ENCODE results near the gene OAT. TPM values are rescaled to one million over a fixed set of nuclear protein-coding genes. Genes with fewer than 3 reads are reported as not detected.

Gene OAT
- total RNA-seq, 6 experiments from 2014 or later = 126 to 158 (median 137) TPM

DNA sequence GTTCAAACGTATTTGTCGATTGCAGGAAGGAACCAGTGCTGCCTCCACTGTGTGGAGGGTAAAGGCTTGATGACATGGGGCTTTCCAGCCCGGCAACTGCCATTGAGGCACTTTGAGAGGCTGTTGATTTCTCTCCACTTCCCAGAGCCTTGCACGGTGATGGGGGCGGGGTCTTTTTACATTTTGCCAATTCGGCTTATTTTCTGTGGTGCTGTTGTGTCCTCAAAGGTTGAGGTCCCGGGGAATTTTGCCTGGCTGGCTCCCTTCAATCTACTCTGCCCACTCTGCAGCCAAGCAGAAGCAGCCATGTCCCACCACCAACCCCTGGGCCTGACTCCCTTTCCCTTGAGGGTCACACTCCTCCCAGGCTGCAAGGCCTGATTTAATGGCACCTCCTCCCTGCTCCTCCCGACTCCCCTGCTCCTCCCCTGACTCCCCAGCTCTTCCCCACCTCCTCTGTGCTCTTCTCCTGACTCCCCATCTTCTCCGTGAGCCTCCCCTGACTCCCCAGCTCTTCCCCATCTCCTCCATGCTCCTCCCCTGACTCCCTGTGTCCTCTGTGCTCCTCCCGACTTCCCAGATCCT is 39.0 kb downstream of the OAT start:
- DNase-seq = no peak
- H3K27me3 Mint-ChIP-seq (ENCODE audit: insufficient read depth) = peaks cover 24% of the 10 kb centered on the region
- no peaks in the 10 kb centered on the region for H3K9me3 Mint-ChIP-seq
- TF ChIP-seq, protein P1, sequence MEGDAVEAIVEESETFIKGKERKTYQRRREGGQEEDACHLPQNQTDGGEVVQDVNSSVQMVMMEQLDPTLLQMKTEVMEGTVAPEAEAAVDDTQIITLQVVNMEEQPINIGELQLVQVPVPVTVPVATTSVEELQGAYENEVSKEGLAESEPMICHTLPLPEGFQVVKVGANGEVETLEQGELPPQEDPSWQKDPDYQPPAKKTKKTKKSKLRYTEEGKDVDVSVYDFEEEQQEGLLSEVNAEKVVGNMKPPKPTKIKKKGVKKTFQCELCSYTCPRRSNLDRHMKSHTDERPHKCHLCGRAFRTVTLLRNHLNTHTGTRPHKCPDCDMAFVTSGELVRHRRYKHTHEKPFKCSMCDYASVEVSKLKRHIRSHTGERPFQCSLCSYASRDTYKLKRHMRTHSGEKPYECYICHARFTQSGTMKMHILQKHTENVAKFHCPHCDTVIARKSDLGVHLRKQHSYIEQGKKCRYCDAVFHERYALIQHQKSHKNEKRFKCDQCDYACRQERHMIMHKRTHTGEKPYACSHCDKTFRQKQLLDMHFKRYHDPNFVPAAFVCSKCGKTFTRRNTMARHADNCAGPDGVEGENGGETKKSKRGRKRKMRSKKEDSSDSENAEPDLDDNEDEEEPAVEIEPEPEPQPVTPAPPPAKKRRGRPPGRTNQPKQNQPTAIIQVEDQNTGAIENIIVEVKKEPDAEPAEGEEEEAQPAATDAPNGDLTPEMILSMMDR (IDR thresholded peaks at IDR 0.05) = no peak
- H3K27ac Mint-ChIP-seq = no peak overlapping the region
- no peaks in the 10 kb centered on the region for H3K36me3 Mint-ChIP-seq (ENCODE audit: low read depth)
- no peaks in the 10 kb centered on the region for H3K4me1 Mint-ChIP-seq (ENCODE audit: low read depth)
- no peak overlapping the region for H3K4me3 Mint-ChIP-seq

DNA sequence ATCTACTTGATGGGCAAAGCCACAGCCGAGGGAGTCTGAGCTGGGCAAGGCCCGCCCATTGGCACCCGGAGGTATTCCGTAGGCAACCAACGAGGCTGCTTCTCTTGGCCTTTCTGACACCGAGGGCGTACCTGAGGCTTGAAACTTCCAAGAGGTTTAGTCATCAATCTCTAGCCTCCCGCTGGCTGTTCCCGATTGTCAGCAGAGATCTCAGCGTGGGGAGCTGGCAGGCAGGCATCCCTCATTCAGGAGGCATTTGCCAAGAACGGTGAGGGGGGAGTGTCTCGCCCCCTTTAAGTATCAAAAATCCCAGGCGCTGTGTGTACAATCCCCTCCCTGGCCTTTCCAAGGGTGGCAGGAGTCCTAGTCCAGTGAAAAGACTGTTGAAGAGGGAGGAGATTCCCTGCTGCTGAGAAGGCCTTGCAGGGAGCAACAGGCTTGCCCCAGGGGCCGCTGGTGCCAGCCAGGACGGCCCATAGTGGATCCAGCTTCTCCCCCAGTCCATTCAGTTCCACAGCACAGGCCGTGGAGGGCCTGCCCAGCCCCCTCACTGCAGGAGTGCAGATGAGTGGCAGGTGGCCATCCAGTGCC is 39.7 kb downstream of the OAT start:
- Mint-ChIP-seq H3K4me3 (no peak overlapping the region), H3K9me3 (no peaks in the 10 kb centered on the region), H3K36me3 (ENCODE audit: low read depth) (no peaks in the 10 kb centered on the region), H3K4me1 (ENCODE audit: low read depth) (no peaks in the 10 kb centered on the region), H3K27me3 (ENCODE audit: insufficient read depth) (peaks cover 20% of the 10 kb centered on the region), H3K27ac (no peak overlapping the region)
- TF ChIP-seq, protein P1 (IDR thresholded peaks at IDR 0.05) = no peak
- DNase-seq = no peak

DNA sequence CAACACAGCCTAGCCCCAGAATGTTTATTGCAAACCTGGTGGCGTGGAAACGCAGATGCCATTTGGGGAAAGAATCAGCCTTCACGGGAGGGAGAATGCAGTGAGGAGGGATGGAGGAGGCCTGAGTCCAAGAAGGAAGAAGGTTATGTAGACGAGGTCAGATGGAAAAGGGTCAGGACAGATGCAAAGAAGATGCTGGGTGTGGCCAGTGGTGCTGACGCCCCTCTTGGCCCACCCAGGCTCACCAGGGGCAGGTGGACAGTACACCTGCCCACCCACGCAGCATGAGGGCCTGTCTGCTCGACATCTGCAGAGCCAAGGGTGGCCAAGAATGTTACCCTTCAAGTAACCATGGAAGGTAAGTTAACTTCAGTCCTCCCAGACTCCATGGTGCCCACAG is 40.5 kb downstream of the OAT start:
- H3K36me3 Mint-ChIP-seq (ENCODE audit: low read depth) = no peaks in the 10 kb centered on the region
- TF ChIP-seq, protein P1 (IDR thresholded peaks at IDR 0.05) = no peak
- no peak overlapping the region for H3K27ac Mint-ChIP-seq
- H3K4me3 Mint-ChIP-seq = no peak overlapping the region
- no peaks in the 10 kb centered on the region for H3K4me1 Mint-ChIP-seq (ENCODE audit: low read depth)
- peaks cover 27% of the 10 kb centered on the region for H3K27me3 Mint-ChIP-seq (ENCODE audit: insufficient read depth)
- no peaks in the 10 kb centered on the region for H3K9me3 Mint-ChIP-seq
- no peak for DNase-seq

DNA sequence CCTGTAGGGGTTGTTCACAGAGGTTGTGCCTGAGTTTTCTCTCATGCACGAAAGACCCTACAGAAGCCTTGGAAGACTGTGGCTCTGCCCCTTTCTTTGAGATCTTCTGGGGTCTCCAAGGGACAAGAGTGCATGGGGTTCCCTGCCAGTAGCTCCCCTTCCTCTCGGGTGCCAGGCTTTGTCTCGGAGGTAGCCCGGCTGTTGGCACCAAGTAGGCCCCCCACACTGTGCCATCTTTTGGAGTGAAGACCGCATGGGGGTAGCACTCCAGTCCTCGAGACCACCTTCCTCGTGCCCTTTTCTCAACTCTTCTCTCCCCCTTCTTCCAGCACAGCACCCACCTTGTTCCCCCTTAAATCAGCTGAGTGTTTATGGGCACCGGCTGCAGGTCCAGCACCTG is 41.6 kb downstream of the OAT start:
- no peak for DNase-seq
- TF ChIP-seq, protein P1 (IDR thresholded peaks at IDR 0.05) = no peak
- H3K4me1 Mint-ChIP-seq (ENCODE audit: low read depth) = no peaks in the 10 kb centered on the region
- no peak overlapping the region for H3K4me3 Mint-ChIP-seq
- peaks cover 28% of the 10 kb centered on the region for H3K27me3 Mint-ChIP-seq (ENCODE audit: insufficient read depth)
- H3K9me3 Mint-ChIP-seq = no peaks in the 10 kb centered on the region
- no peaks in the 10 kb centered on the region for H3K36me3 Mint-ChIP-seq (ENCODE audit: low read depth)
- H3K27ac Mint-ChIP-seq = no peak overlapping the region

DNA sequence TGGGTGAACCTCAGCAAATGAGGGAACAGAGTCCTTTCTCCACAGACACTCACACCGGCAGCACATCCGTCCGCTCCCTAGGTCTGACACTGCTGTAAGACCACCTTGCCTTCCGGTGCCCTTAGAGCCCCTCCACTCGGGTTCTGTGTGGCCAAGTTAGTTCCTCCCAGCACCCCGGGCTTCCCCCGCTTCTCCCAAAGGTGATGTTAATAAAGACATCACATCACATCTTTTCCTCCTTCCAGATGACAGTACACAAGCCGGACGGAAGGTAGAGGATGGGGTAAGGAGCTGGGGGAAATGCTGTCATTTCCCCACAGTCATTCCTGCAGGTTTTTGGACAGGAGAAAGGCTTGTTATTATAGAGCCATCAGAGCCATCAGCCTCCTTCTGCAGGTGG is 42.3 kb downstream of the OAT start:
- Mint-ChIP-seq H3K4me1 (ENCODE audit: low read depth) (no peaks in the 10 kb centered on the region), H3K27ac (no peak overlapping the region), H3K36me3 (ENCODE audit: low read depth) (no peaks in the 10 kb centered on the region), H3K4me3 (no peak overlapping the region), H3K9me3 (no peaks in the 10 kb centered on the region), H3K27me3 (ENCODE audit: insufficient read depth) (peaks cover 35% of the 10 kb centered on the region)
- TF ChIP-seq, protein P1 (IDR thresholded peaks at IDR 0.05) = no peak
- no peak for DNase-seq

All from HFFc6 (cell line).